Measurements from ENCODE around the gene BNIP1.

DNA sequence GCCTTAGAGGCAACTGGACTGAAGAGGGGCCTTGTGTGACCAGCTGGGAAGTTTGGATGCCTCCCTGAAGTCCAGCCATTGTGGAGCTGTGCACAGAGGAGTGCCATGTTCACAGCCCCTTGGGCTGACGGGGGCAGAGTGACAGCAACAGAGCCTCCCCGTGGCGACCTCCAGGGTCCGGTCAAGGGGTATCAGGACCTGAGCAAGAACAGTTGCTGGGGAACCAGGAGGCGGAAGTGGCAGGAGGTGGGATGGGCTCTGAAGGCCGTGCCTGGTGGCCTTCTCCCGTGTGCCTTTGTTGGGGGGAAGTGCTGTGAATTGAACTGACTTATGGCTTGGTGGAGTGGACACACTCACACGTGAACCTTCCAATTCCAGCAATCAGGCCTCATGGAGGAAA, 14.0 kb downstream of the BNIP1 start:
- TF ChIP-seq EZH2 (IDR thresholded peaks at IDR 0.05; ENCODE audit: low read length, missing control alignments) = no peak
- TF ChIP-seq, protein P1, sequence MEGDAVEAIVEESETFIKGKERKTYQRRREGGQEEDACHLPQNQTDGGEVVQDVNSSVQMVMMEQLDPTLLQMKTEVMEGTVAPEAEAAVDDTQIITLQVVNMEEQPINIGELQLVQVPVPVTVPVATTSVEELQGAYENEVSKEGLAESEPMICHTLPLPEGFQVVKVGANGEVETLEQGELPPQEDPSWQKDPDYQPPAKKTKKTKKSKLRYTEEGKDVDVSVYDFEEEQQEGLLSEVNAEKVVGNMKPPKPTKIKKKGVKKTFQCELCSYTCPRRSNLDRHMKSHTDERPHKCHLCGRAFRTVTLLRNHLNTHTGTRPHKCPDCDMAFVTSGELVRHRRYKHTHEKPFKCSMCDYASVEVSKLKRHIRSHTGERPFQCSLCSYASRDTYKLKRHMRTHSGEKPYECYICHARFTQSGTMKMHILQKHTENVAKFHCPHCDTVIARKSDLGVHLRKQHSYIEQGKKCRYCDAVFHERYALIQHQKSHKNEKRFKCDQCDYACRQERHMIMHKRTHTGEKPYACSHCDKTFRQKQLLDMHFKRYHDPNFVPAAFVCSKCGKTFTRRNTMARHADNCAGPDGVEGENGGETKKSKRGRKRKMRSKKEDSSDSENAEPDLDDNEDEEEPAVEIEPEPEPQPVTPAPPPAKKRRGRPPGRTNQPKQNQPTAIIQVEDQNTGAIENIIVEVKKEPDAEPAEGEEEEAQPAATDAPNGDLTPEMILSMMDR (conservative IDR thresholded peaks at IDR 0.05 in 1 of 2, IDR thresholded peaks at IDR 0.05 in 1 of 2; ENCODE audit: low read depth in 1 of 2, low read length in 2 of 2) = no peak

All from fibroblast of lung (primary cell).